ENCODE data around the gene GLRB.

DNA sequence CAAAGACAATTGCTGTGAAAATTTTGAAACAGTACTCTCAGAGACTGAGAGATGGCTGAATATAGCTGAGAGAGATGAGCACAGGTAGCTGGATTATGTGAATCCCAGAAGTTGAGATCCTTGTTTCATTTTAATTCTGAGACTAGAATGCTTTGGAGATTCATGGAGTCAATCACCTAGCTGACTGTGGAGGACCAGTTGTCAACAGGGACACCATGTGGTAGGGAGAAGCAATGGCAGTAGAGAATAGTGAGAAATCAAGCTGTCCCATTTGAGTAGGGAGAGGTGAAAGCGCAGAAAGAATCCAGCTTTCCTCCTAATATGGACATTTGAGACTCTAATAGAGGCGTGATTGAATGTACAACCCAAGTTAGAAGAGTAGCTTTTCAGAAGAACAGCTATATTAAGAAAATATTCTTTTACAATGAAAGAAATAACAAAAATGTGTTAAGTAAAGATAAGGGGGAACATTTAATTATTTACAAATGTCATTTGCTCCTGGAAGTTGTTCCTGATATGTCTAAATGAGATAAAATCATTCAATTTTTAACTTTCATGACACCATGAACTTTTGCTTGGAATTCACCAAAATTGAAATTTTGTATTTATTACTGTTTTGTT, 30.3 kb upstream of the GLRB start:
- TF ChIP-seq, protein P1, sequence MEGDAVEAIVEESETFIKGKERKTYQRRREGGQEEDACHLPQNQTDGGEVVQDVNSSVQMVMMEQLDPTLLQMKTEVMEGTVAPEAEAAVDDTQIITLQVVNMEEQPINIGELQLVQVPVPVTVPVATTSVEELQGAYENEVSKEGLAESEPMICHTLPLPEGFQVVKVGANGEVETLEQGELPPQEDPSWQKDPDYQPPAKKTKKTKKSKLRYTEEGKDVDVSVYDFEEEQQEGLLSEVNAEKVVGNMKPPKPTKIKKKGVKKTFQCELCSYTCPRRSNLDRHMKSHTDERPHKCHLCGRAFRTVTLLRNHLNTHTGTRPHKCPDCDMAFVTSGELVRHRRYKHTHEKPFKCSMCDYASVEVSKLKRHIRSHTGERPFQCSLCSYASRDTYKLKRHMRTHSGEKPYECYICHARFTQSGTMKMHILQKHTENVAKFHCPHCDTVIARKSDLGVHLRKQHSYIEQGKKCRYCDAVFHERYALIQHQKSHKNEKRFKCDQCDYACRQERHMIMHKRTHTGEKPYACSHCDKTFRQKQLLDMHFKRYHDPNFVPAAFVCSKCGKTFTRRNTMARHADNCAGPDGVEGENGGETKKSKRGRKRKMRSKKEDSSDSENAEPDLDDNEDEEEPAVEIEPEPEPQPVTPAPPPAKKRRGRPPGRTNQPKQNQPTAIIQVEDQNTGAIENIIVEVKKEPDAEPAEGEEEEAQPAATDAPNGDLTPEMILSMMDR (IDR thresholded peaks at IDR 0.05), result peak; percentile 47 to 77 (median 67)
- no peak for TF ChIP-seq POLR2A (IDR thresholded peaks at IDR 0.05)

Measured in heart left ventricle (tissue), 13 donors.